Fibroblast of mammary gland (primary cell): ENCODE results near the gene DAAM2.

ENCODE experiments used
- DNase-seq: peaks from one replicate; pipeline ENCODE4 v3.0.0-alpha.2; 2010; ENCODE audit warnings: low read depth
- H3K4me3 ChIP-seq: 2 replicates; pipeline ENCODE4 v1.5.1; 2011; ENCODE audit warnings: low read depth, mild to moderate bottlenecking, low read length, moderate library complexity; ENCODE audit not compliant: control insufficient read depth
- CTCF ChIP-seq: conservative IDR thresholded peaks from 2 replicates; pipeline ENCODE4 v1.5.1; 2011; ENCODE audit warnings: low read depth, low read length, inconsistent platforms; ENCODE audit not compliant: control insufficient read depth, insufficient read depth

Gene DAAM2

GRCh38 chr6:39884696-39885095 lies 92.5 kb downstream of the DAAM2 start:
- TF ChIP-seq CTCF = no peak
- no peak overlapping the region for H3K4me3 ChIP-seq
- DNase-seq = peak; percentile 50

- no peak for TF ChIP-seq CTCF
- H3K4me3 ChIP-seq = no peak overlapping the region
- DNase-seq = no peak
These were observed 93.5 kb downstream of the DAAM2 start for GRCh38 chr6:39885691-39886090.

GRCh38 chr6:39886871-39887270 lies 94.7 kb downstream of the DAAM2 start:
- H3K4me3 ChIP-seq = no peak overlapping the region
- TF ChIP-seq CTCF = no peak
- no peak for DNase-seq

GRCh38 chr6:39887692-39888450 lies 95.7 kb downstream of the DAAM2 start:
- DNase-seq = peak; percentile 87
- H3K4me3 ChIP-seq = no peak overlapping the region
- TF ChIP-seq CTCF = no peak

GRCh38 chr6:39889229-39889628 lies 97.1 kb downstream of the DAAM2 start:
- no peak for DNase-seq
- H3K4me3 ChIP-seq = no peak overlapping the region
- no peak for TF ChIP-seq CTCF

- no peak overlapping the region for H3K4me3 ChIP-seq
- no peak for DNase-seq
- TF ChIP-seq CTCF = no peak
These were observed 99.2 kb downstream of the DAAM2 start for GRCh38 chr6:39891353-39891752.
